Hepatocyte (in vitro differentiated cells): ENCODE results near the gene ZNF579.

Source experiments
- EZH2phosphoT487 ChIP-seq: fragments of 200-600 bp; sonication (generic); IDR thresholded peaks from one replicate; pipeline ENCODE4 v1.6.1; 2018; ENCODE audit warnings: antibody characterized with exemption, mild to moderate bottlenecking, low read depth, moderate library complexity; ENCODE audit not compliant: unreplicated experiment, severe bottlenecking
- TF ChIP-seq, protein P1 (sequence below): fragments of 200-600 bp; sonication (generic); IDR thresholded peaks from 2 replicates; pipeline ENCODE4 v1.5.1; 2016; ENCODE audit warnings: antibody characterized with exemption, mild to moderate bottlenecking; ENCODE audit not compliant: poor library complexity

DNA sequence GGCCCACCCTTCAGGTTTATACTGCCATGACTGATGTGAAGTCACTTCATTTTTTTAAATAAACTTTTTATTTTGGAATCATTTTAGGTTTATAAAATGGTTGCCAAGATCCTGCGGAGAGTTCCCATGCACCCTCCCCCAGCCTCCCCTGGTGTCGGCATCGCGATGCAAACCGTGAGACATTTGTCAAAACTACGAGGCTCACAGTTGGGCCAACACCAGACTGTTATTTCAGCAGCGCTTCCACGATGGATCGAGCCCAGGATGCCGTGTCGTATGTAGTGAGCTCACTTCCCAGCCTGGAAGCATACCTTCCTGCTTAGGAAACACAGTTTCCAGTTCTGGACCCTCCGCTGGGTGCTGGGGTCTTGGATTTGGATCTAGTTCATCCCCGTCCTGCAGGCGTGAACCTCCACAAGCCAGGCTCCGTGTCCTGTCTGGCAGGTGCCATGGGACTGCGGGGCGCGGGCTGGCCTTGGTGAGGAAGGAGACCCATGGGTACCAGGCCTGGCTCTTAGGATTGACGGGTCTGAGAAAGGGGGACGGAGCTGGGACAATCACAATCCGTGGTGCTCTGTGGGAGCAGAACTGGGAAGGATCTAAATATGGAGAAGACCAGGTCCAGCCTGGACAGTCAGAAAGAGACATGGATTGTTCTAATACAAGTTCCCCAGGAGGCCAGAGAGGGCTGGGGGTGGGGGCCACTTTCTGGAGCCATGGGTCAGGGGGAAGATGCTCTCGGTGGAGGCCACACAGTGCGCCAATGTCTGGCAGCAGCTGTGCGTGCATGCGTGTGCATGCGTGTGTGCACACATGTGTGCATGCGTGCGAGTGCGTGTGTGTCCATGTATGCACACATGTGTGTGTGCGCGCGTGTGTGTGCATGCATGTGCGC, 41.3 kb downstream of the ZNF579 start:
- TF ChIP-seq, protein P1, sequence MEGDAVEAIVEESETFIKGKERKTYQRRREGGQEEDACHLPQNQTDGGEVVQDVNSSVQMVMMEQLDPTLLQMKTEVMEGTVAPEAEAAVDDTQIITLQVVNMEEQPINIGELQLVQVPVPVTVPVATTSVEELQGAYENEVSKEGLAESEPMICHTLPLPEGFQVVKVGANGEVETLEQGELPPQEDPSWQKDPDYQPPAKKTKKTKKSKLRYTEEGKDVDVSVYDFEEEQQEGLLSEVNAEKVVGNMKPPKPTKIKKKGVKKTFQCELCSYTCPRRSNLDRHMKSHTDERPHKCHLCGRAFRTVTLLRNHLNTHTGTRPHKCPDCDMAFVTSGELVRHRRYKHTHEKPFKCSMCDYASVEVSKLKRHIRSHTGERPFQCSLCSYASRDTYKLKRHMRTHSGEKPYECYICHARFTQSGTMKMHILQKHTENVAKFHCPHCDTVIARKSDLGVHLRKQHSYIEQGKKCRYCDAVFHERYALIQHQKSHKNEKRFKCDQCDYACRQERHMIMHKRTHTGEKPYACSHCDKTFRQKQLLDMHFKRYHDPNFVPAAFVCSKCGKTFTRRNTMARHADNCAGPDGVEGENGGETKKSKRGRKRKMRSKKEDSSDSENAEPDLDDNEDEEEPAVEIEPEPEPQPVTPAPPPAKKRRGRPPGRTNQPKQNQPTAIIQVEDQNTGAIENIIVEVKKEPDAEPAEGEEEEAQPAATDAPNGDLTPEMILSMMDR = no peak
- no peak for TF ChIP-seq EZH2phosphoT487
